NCI-H526 (cell line): Measurements from ENCODE around the gene REPS1.

Experiments used
- DNase-seq, 2 experiments: peaks; one replicate each; lab custom pipeline; 2025; lab: John Stamatoyannopoulos, UW

The REPS1 gene

DNA sequence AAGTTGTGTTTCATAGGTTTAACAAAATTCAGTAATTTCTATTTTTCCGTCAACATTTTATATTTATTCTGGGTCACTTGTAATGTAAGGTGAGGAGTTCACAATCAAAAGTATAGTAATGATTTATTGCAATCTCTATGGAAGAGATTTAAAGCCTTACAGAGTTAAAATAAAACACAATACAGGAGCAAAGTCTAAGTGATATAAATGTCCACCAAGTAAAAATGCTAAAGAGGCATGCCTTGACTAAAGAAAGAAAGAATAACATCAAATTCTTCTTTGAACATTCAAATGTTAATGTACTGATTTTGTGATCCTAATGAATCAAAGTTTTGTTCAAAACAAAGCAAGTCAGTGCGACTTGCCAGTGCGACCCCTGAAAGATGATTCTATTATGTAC is 61.5 kb downstream of the REPS1 start:
- DNase-seq: no peak

DNA sequence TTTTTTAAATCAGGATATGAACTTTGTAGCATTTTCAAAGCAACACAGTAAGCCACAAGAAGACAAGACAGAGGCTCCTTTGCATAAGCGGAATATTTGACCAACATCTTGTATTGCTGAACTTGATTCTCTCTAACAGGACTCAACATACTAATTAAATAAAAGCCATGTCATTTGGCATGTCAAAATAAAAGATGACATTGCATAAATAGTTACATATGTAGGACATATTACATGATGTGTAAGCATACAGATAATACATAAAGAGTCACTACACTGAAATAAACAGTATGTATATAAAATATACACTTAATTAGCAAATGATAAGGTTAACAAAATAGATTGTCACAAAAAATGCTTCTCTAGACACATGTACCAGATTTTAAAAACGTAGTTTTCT is 62.2 kb downstream of the REPS1 start:
- no peak for DNase-seq

DNA sequence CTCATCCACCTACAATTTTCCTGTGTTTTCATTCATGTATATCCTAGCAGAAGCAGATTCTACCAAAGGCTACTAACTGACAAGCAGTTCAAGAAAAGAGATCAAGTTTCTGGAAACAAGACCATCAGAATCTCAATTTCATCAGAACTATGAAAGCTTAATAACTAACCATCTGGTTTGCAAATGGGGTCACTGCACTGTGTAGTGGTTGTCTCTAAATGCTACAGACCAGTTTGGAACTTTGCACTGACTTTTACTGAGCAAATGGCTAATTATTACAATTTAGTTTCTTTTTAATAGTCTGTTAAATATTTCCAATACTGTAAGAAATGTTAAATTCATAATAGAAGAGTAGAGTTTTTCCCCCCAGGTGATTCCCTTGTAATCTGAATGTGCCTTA is 64.5 kb downstream of the REPS1 start:
- DNase-seq: no peak

DNA sequence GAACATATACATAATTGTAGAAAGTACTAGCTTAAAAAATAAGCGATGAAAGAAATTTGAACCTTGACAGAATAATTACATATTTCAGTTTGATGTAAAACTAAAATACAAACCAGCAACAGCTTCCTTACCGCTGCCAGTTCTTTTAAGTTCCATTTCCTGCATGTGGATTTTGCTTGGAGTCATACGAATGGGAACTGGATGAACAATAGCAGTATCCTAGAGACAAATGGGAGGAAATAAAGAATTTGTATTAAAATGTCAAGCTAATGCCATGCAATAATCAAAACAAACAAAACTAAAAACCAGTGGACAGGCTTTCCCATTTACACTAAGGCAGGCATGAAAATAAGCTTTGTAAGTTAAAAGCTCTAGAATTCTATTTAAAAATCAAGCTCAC is 67.1 kb downstream of the REPS1 start:
- DNase-seq: no peak

DNA sequence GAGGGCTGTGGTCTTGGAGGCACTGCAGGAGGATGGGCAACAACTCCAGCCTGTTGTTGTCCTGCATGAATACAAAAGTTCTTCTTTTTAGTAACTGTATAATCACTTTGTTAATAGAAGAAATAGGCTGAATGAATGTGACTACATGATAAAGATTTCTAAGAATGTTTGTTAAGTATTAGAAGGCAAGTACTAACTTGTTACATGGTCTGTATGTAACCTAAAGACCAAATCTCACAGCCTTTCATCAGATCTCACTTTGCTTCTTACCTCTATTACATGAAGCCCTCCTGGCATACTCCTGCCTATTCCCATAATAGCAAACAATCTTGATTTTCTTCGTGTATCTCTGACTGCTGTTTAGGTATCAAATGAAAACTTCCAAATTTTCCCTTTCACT is 73.4 kb downstream of the REPS1 start:
- DNase-seq: no peak

DNA sequence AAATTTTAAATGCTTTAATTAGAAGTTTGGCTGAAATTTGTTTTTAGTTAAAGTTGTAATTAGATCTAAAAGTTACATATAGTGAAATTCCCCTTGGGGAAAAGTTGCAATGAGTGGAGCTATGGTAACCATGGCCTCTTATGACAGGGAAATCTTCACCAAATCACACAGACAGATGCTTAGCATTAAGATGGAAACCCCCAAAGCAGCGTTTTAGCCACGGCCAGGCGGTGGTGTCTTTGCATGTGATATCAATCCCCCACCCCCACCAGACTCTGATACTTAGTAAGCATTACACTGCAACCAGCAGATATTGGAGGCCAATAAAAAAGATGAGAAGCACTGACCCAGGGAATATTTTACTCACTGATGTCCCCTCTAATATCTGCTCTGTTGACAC is 75.7 kb downstream of the REPS1 start:
- no peak for DNase-seq

DNA sequence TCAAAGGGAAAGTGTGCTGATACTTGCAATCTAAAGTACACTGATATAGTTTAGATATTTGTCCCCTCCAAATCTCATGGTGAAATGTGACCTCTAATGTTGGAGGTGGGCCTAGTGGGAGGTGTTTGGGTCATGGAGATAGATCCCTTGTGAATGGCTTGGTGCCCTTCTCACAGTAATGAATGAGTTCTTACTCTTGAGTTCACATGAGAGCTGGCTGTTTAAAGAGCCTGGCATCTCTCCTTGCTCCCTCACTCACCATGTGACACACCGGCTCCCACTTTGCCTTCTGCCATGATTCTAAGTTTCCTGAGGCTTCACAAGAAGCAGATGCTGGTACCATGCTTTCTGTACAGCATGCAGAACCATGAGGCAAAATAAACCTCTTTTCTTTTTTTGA is 78.1 kb downstream of the REPS1 start:
- DNase-seq: no peak

DNA sequence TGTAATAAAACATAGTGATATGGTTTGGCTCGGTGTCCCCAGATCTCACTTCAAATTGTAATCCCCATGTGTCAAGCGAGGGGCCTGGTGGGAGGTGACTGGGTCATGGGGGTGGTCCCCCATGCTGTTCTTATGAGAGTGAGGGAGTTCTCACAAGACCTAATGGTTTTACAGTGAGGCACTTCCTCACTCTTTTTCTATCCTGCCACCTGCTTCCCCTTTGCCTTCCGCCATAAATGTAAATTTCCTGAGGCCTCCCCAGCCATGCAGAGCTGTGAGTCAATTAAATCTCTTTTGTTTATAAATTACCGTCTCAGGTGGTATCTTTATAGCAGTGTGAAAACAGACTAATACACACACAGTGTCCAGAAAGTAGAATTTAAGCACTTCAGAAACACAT is 78.5 kb downstream of the REPS1 start:
- no peak for DNase-seq

DNA sequence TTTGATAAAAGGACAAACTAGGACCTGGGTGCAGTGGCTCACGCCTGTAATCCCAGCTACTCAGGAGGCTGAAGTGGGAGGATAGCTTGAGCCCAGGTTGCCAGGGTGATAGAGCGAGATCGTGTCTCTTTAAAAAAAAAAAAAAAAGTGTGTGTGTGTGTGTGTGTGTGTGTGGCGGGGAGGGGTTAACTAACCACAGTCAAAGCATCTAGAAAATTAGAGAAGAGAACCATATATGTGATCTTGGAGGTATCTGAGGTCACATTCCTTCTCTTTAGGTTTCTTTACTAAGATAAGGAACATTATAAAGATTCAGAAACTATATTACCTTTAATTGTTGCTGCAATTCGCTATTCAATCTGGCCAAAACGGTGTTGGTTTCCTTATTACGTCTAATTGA is 80.9 kb downstream of the REPS1 start:
- DNase-seq: no peak

DNA sequence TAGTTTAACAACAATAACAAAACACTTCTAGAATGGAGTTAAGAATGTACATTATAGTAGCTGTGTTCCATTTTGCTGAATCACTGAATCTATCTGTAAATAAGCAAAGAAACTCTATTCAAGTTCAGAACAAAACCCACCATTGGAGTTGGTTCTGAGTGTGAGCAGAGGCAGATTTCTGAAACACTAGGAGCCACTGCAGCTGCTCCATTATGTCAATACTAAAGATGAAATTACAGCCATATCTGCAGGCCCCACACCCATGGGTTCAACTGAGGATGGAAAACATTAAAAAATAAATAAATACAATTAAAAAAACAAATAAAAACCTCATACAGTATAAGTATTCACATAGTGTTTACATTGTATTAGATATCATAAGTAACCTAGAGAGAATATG is 91.0 kb downstream of the REPS1 start:
- DNase-seq: peak; percentile 31 to 48

DNA sequence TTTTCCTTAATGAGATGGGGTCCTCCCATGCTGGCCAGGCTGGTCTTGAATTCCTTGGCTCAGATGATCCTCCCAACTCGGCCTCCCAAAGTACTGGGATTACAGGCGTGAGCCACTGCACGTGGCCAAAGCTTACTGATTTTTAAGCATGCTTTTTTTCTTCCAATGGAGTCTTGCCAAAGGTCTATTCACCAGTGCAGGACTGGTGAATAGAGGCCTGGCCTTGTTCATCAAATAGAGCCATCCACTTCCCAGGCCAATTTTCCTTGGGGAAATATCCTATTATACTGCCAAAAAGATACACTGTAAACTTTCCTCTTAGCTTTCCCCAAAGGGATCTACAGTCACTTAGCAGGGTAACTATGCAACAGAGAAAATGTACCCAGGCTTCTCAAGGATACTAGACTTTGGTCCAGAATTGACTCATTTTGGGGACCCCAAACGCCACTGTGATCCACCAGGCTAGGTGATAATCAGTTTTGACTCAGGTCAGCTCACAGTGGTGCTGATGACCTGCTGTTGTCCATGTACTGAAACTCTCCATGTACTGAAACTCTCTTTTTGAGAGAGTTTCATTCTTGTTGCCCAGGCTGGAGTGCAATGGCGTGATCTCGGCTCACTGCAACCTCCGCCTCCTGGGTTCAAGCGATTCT is 91.8 kb downstream of the REPS1 start:
- no peak for DNase-seq

DNA sequence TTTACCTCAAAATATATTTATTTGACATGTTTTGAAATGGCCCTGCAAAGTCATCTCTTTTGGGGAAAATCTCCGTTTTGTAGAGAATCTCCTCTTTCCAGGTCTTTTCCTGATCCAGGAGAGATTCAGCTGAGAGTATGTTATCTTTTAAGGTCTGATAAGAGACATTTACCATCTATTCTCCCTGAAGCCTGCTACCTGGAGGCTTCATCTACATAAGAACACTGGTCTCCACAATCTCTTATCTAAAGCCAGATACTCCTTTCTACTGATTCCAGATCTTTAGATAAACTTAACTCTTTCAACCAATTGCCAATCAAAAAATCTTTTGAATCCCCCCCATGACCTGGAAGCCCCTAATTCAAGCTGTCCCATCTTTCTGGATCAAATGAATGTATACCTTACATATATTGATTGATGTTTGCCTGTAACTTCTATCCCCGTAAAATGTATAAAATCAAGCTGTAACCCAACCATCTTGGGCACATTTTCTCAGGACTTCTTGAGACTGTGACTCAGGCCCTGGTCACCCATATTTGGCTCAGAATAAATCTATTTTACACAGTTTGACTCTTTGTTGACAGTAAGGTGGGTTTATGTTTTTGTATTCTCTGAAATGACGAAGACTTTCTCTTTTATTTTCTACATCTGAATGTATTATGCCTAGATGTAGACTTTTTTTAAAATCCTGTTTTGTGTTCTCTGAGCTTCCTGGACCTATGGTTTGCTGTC is 96.6 kb downstream of the REPS1 start:
- DNase-seq: no peak

DNA sequence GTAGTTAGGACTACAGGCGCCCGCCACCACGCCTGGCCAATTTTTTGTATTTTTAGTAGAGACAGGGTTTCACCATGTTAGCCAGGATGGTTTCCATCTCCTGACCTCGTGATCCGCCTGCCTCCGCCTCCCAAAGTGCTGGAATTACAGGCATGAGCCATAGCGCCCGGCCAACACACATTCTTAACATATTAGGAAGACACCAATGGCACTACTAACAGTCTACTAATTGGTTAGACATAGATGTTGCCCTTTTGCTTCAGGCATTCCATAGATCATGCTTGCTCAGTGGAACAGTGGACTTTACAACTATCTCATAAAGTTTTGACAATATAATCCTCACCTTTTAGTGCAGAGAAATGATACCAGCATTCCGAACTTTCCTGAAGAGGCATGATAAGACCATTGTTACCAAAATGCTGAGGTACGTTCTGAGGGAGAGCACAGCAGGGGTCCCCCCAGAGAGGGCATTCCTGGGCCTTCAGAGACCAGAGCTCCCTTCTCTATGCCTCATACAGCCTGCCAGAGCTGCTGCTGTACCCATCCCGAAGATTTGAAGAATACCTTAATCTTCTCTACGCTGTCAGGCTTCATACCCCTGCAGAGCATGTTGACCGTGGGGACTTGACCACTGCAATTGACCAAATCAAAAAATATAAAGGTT is 102.8 kb downstream of the REPS1 start:
- no peak for DNase-seq

DNA sequence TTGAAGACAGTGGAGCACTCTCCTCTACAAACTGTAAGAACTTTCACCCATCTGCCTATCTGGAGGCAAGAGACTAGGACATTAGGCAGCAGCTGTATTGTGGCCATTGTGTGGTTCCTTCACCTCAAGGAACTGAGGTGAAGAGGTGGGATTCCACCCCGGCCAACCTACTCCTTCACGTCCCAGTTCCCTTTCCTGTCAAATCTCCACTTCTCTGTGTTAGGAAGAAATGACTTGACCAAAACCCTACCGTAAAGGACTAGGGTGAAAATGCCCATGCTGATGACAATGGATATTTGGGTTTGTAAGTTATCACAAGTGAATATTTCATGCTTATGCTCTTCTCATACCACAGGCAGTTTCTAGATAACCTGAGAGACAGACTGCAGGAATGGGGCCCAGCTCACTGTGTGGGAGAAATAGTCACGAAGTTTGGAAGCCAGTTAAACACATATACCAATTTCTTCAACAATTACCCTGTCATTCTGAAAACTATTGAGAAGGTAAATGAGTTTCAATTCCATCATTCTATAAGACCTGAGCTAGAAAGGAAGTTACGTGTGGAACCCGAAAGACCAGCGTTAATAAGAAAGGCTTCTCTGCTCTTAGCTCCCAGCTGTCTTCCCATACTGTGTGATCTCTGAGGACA is 105.6 kb downstream of the REPS1 start:
- DNase-seq: no peak

DNA sequence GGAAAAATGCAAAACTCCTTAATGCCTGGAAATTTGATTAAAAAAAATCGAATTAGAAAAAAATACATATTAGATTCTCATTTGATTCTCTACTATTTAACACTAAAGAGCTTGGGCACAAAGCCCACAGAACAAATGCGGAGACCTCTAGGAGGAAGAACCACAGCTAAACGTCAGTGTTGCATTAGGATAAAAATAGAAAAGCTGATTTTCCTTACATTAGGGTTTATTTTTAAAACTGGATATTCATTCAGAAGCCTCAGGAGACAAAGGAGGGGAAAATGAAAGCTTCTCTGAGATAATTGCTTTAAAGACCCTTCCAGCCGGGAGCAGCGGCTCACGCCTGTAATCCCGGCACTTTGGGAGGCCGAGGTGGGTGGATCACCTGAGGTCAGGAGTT is 114.9 kb downstream of the REPS1 start:
- DNase-seq: no peak

DNA sequence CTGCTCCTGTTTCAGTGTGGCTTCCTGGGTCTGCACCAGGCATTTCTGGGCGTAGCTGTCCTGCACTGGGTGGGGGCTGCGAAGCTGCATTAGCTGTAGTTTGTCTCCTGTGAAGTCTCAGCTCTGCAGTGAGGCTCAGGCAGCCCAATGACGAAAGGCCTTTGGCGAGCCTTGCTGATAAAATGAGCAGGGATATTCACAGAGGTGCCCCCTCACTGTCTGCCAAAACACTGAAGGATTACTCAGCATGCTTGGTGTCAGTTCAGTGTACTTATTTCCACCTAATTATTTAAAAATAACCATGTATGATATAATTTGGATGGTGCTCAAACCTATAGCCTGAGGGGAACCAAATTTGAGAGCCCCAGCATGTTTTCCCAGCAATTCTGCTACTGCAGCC is 118.7 kb downstream of the REPS1 start:
- no peak for DNase-seq

DNA sequence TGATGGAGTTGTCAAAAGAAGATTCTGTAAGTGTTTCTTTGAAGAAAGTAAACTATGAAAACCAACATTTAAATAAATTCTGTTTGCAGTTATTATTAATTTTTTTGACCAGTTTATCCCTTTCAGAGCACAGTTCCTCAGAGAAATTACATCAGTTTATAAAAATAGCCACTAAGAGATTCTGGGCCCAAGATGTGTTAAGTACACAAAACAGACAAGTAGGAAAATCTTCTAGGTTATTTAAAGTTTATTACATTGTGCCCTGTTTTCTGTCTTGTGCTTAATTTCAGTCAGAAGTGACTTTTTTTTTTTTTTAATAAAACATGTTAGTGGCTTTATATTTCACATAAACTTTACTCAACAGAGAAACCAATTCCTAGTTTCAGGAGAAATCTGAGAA is 119.9 kb downstream of the REPS1 start:
- DNase-seq: no peak

DNA sequence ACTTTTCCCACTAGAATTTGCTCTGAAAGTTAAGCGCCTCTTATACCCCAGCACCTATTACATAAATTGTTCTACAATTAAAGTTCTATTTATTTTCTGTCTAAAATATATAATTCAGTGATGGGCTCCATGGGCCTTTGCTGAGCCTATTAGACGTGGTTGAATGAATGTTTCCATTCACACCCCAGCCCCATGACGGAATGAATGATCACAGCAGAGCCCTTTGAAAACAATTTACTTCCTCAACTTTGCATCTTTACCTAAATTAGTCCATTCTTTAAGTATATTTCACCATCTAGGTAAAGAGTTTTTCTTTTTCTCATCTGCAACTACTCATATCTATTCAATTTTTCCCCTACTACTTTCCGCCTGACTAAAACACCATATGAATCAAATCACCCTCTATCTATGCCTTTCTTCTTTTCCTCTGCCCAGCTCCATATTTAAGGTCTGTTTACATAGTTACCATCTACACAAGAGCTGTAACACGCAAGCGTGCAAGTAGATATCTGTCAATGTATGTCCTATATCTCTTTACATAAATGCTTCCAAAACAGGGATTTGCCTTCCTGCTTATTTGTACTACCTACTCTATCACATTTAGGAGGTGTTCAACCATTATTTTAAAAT is 122.5 kb downstream of the REPS1 start:
- DNase-seq: no peak

DNA sequence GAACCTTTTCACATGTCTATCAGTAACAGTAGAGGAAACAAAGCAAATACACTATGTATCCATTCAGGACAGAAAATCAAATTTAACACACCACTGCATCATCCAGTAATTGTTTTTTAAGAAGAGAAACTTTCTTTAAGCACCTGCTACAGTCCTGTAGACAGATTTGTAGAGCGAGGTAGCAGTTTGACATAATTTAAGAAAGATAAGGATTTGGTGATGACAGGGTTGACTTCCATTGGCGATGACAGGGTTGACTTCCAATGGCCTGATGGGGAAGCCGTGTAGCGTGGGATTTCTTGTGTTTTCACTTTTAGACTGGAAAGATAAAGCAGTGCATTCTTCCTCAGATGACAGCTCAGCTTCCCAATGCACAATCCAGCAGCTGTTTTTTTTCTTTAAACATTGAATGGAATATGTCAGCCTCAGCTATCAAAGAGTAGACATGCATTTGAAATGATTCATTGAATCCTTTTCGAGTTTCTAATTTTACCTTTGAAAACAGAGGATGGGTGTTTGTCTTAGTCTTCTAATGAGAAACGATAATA is 123.6 kb downstream of the REPS1 start:
- DNase-seq: no peak

DNA sequence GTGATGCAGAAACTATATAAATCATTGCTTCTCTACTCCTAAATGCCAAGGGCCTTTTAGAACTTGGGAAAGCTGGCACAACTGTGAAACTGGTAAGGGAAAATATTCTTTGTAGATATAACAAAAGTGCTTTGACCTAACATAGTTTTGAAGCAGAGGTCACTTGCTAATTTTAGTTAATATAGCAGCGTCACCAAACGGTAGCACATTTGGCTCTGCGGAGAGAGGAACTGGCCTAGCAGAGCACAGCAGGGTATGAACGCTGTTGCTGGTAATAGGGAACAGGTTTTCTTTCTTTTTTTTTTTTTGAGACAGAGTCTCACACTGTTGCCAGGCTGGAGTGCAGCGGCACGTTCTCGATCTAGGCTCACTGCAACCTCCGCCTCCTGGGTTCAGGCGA is 124.7 kb downstream of the REPS1 start:
- no peak for DNase-seq

DNA sequence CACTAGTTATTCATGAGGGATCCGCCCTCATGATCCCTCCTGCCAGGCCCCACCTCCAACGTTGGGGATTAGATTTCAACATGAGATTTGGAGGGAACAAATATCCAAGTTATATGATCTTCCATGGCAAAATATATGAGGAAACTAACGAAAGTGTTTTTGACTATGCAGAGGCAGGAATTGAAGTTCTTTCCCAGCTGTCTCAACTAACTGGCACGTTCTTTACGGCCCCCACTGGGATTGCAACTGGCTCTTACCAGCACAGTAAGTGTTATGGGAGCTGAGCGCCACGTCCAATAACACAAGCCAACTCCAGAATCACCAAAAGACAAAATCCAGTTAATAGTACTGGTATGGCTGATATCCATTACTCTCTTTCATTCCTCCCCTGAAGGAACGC is 125.6 kb downstream of the REPS1 start:
- no peak for DNase-seq

DNA sequence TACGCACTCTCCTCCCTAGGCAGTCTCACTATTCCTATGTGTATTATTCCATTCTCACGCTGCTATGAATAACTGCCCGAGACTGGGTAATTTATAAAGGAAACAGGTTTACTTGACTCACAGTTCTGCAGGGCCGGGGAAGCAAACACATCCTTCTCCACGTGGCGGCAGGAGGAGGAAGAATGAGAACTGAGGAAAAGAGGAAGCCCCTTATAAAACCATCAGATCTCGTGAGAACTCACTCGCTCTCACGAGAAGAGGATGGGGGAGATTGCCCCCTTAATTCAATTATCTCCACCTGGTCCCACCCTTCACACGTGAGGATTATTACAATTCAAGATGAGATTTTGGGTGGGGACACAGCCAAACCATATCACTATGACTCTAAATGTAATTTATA is 130.3 kb downstream of the REPS1 start:
- DNase-seq: no peak
